ENCODE data around the gene MRPL53. TPM values are rescaled to one million over a fixed set of nuclear protein-coding genes. Genes with fewer than 3 reads are reported as not detected.
A peak's percentile ranks its signal among the peaks of the same experiment; 100 is the strongest.

The MRPL53 gene
- total and polyA plus RNA-seq, 9 of the 15 experiments (the other 6 are each of a cell fraction or from before 2014, with no cell fraction given), result 11.5 to 87.9 (median 41.1) TPM

GRCh38 chr2:74512744-74513604, 40.5 kb upstream of the MRPL53 start:
- no peak for DNase-seq (ENCODE audit: extremely low read depth in 1 of 4, low spot score in 3 of 4)
- Histone ChIP-seq H2AFZ (ENCODE audit: low read depth, low read length) (no peak overlapping the region), H3K36me3 (ENCODE audit: control insufficient read depth, insufficient read depth, low read length) (no peaks in the 10 kb centered on the region), H3K9me3 (replicated peaks; ENCODE audit: control insufficient read depth, insufficient read depth, low read depth, low read length) (no peaks in the 10 kb centered on the region), H3K27ac (ENCODE audit: extremely low read depth, low read depth, low read length) (no peak overlapping the region), H4K20me1 (replicated peaks; ENCODE audit: control insufficient read depth, insufficient read depth, low read length) (no peaks in the 10 kb centered on the region), H3K4me2 (ENCODE audit: insufficient read depth, low read length) (no peak overlapping the region), H3K4me3 (no peak overlapping the region), H3K4me1 (replicated peaks in 1 of 2; ENCODE audit: control insufficient read depth in 2 of 2, insufficient read depth in 2 of 2, low read length in 2 of 2) (peaks cover 17 to 32% of the 10 kb centered on the region in 2 experiments; a peak in 4 of 5 replicates), H3K79me2 (ENCODE audit: control insufficient read depth, insufficient read depth, low read length) (no peaks in the 10 kb centered on the region), H3K9ac (ENCODE audit: insufficient read depth in 1 of 2, low read depth in 2 of 2, low read length in 2 of 2) (0 out of 4 replicates have a peak overlapping the region, but pooled peaks of 1 of the 2 experiments have one; percentile 15), H3K9me1 (ENCODE audit: control insufficient read depth, insufficient read depth, low read length) (no peaks in the 10 kb centered on the region), H3K27me3 (ENCODE audit: control insufficient read depth in 2 of 2, insufficient read depth in 2 of 2, low read length in 2 of 2) (no peaks in the 10 kb centered on the region)
- POLR2A ChIA-PET, result interaction anchor here (0.6 to 0.9 kb wide), 2 partner anchors 17 to 105 kb away, joined by 3 to 5 read pairs; partner anchors contain the start of genes AUP1 and HTRA2
- intact Hi-C loops (cut with micrococcal nuclease) (no loop called here), in situ Hi-C loops (cut with MboI) (no loop called here)
- CTCF ChIA-PET (ENCODE audit: low intra/inter-chr PET ratio), result no interaction called here
- no peak for FAIRE-seq
- no peak for ATAC-seq
- no TSS peak for BruUV-seq (replicated peaks)
- WGBS (ENCODE audit: insufficient coverage, low coverage, missing lambda C conversion rate), result 59% methylated on average over 17 of the region's 36 CpGs
- TF ChIP-seq BMI1 (IDR thresholded peaks at IDR 0.05; ENCODE audit: low read length) (no peak), TCF15 (CRISPR knock-in tag; IDR thresholded peaks at IDR 0.05) (no peak), PBX2 (CRISPR knock-in tag; IDR thresholded peaks at IDR 0.05; ENCODE audit: low read depth) (no peak), PBX2 (tag; conservative IDR thresholded peaks at IDR 0.05; ENCODE audit: low read depth) (no peak), CHCHD3 (CRISPR knock-in tag; IDR thresholded peaks at IDR 0.05) (no peak), PTBP1 (IDR thresholded peaks at IDR 0.05; ENCODE audit: low read depth, low read length) (no peak), PRPF4 (IDR thresholded peaks at IDR 0.05; ENCODE audit: insufficient read depth, low read depth, low read length, poor library complexity, severe bottlenecking) (no peak), ZNF146 (CRISPR knock-in tag; IDR thresholded peaks at IDR 0.05; ENCODE audit: unreplicated experiment) (no peak), ZNF324 (CRISPR knock-in tag; IDR thresholded peaks at IDR 0.05) (no peak), MAFK (IDR thresholded peaks at IDR 0.05; ENCODE audit: low read length) (no peak), TCF3 (CRISPR knock-in tag; IDR thresholded peaks at IDR 0.05) (no peak), FOXK1 (CRISPR knock-in tag; IDR thresholded peaks at IDR 0.05; ENCODE audit: borderline replicate concordance) (no peak), ZNF124 (CRISPR knock-in tag; IDR thresholded peaks at IDR 0.05) (no peak), E2F6 (IDR thresholded peaks at IDR 0.05; ENCODE audit: borderline replicate concordance in 1 of 2, extremely low read depth in 1 of 2, insufficient read depth in 1 of 2, insufficient read length in 1 of 2, low read depth in 1 of 2, low read length in 1 of 2, poor library complexity in 1 of 2, severe bottlenecking in 1 of 2) (no peak), TRIM28 (IDR thresholded peaks at IDR 0.05) (no peak), HINFP (tag; conservative IDR thresholded peaks at IDR 0.05; ENCODE audit: low read depth) (no peak), NCOA1 (IDR thresholded peaks at IDR 0.05; ENCODE audit: low read depth) (no peak)
